ENCODE data around the gene GPD1.

GPD1 gene

DNA sequence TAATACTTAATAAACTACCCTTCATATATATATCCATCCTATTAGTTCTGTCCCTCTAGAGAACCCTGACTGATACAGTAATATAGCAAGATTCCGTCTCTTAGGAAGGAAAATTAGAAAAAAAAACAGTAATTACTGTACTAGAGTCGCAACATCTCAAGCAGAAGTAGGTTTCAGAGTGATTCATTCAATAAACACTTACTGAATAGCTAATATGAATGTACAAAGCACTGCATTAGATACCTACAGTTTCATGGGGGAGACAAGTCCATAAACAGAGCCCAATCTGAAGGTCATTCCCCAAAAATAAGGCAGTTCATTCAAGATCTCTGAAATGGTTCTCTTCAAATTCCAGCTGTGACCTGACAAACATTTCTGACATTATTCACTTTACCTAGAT is 53.5 kb downstream of the GPD1 start:
- no peak overlapping the region for H3K4me3 ChIP-seq (replicated peaks; ENCODE audit: low read depth, low read length)
- TF ChIP-seq, protein P1, sequence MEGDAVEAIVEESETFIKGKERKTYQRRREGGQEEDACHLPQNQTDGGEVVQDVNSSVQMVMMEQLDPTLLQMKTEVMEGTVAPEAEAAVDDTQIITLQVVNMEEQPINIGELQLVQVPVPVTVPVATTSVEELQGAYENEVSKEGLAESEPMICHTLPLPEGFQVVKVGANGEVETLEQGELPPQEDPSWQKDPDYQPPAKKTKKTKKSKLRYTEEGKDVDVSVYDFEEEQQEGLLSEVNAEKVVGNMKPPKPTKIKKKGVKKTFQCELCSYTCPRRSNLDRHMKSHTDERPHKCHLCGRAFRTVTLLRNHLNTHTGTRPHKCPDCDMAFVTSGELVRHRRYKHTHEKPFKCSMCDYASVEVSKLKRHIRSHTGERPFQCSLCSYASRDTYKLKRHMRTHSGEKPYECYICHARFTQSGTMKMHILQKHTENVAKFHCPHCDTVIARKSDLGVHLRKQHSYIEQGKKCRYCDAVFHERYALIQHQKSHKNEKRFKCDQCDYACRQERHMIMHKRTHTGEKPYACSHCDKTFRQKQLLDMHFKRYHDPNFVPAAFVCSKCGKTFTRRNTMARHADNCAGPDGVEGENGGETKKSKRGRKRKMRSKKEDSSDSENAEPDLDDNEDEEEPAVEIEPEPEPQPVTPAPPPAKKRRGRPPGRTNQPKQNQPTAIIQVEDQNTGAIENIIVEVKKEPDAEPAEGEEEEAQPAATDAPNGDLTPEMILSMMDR (IDR thresholded peaks at IDR 0.05; ENCODE audit: low read length, missing control alignments), result no peak
- DNase-seq (ENCODE audit: low read depth), result no peak

DNA sequence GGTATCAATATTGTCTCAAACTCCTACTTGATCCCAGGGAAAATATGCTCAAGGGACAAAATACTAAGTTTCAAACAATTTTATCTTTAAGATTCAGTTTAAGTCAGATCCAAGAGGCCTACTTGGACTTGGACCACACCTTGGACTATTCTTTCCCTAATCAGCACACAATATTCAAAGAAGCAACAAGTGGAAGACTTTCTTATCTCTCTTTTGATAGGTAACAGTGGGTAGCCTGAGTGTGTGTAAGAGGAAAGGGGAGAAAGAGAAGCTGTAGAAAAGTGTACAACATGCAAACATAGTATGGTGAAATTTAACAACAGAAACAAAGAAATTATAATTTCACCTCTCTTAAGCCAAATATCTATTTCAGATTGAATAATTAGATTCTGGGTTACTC is 56.8 kb downstream of the GPD1 start:
- no peak for DNase-seq (ENCODE audit: low read depth)
- TF ChIP-seq, protein P1 (IDR thresholded peaks at IDR 0.05; ENCODE audit: low read length, missing control alignments), result no peak
- H3K4me3 ChIP-seq (replicated peaks; ENCODE audit: low read depth, low read length), result no peak overlapping the region
